ENCODE measurements around the gene COL6A1.

COL6A1 gene

GRCh38 chr21:45994086-45994661 is 12.6 kb downstream of the COL6A1 start:
- DNase-seq (ENCODE audit: insufficient read length, low spot score): peak; percentile 12
- no peak for TF ChIP-seq CTCF (IDR thresholded peaks at IDR 0.05; ENCODE audit: insufficient read depth, missing control alignments)
- FAIRE-seq: no peak

GRCh38 chr21:45994759-45995685 is 13.5 kb downstream of the COL6A1 start:
- FAIRE-seq: no peak
- no peak for TF ChIP-seq CTCF (IDR thresholded peaks at IDR 0.05; ENCODE audit: insufficient read depth, missing control alignments)
- DNase-seq (ENCODE audit: insufficient read length, low spot score): peak; percentile 27

GRCh38 chr21:45995686-45996179 is 14.2 kb downstream of the COL6A1 start:
- no peak for FAIRE-seq
- DNase-seq (ENCODE audit: insufficient read length, low spot score): peak; percentile 36
- no peak for TF ChIP-seq CTCF (IDR thresholded peaks at IDR 0.05; ENCODE audit: insufficient read depth, missing control alignments)

GRCh38 chr21:45996311-45997204 is 15.0 kb downstream of the COL6A1 start:
- FAIRE-seq: no peak
- DNase-seq (ENCODE audit: insufficient read length, low spot score): peak; percentile 14
- TF ChIP-seq CTCF (IDR thresholded peaks at IDR 0.05; ENCODE audit: insufficient read depth, missing control alignments): no peak

GRCh38 chr21:45997205-45997494 is 15.6 kb downstream of the COL6A1 start:
- FAIRE-seq (no peak), DNase-seq (ENCODE audit: insufficient read length, low spot score) (no peak)

More at GRCh38 chr21:45997205-45997494, 15.6 kb downstream of the COL6A1 start:
- TF ChIP-seq CTCF (IDR thresholded peaks at IDR 0.05; ENCODE audit: insufficient read depth, missing control alignments): no peak
